Erythroblast (primary cell): Measurements from ENCODE around the gene PEX6.
A peak's percentile ranks its signal among the peaks of the same experiment; 100 is the strongest.

ENCODE experiments used
- DNase-seq, 2 experiments: peaks; one replicate each; lab custom pipeline; 2025; lab: John Stamatoyannopoulos, UW
- GATA1 ChIP-seq: IDR thresholded peaks from 2 replicates; pipeline ENCODE4 v1.6.1; 2011; ENCODE audit warnings: low read depth, mild to moderate bottlenecking, control low read depth, low read length, moderate library complexity
- POLR2A ChIP-seq: IDR thresholded peaks from 2 replicates; pipeline ENCODE4 v1.6.1; 2011; ENCODE audit warnings: mild to moderate bottlenecking, low read length

Gene PEX6

GRCh38 chr6:42940493-42941045 is 38.4 kb downstream of the PEX6 start:
- TF ChIP-seq POLR2A (no peak), GATA1 (no peak)

GRCh38 chr6:42939810-42940167 is 39.2 kb downstream of the PEX6 start:
- TF ChIP-seq GATA1 (no peak), POLR2A (no peak)
- no peak for DNase-seq

More at GRCh38 chr6:42940493-42941045, 38.4 kb downstream of the PEX6 start:
- no peak for DNase-seq

- TF ChIP-seq POLR2A = no peak
- TF ChIP-seq GATA1 = no peak
- no peak for DNase-seq
Measured at GRCh38 chr6:42938987-42939809, 39.8 kb downstream of the PEX6 start.

GRCh38 chr6:42938428-42938796 is 40.6 kb downstream of the PEX6 start:
- DNase-seq = no peak
- TF ChIP-seq POLR2A = no peak
- TF ChIP-seq GATA1 = no peak

GRCh38 chr6:42937548-42938427 is 41.2 kb downstream of the PEX6 start:
- TF ChIP-seq POLR2A (no peak), GATA1 (no peak)

GRCh38 chr6:42936398-42936797 is 42.6 kb downstream of the PEX6 start:
- no peak for DNase-seq
- TF ChIP-seq POLR2A (no peak), GATA1 (no peak)

More at GRCh38 chr6:42937548-42938427, 41.2 kb downstream of the PEX6 start:
- DNase-seq = no peak

- no peak for DNase-seq
Measured at GRCh38 chr6:42935322-42935721, 43.7 kb downstream of the PEX6 start.

GRCh38 chr6:42933205-42933604 is 45.8 kb downstream of the PEX6 start:
- DNase-seq = no peak
- TF ChIP-seq POLR2A (no peak), GATA1 (no peak)

More at GRCh38 chr6:42935322-42935721, 43.7 kb downstream of the PEX6 start:
- TF ChIP-seq POLR2A (no peak), GATA1 (no peak)

- no peak for DNase-seq
- TF ChIP-seq POLR2A (no peak), GATA1 (no peak)
Measured at GRCh38 chr6:42932412-42932811, 46.6 kb downstream of the PEX6 start.

GRCh38 chr6:42929821-42930360 is 49.1 kb downstream of the PEX6 start:
- DNase-seq = peak in 1 of 2 experiments; percentile 69
- TF ChIP-seq POLR2A = no peak
- TF ChIP-seq GATA1 = no peak

GRCh38 chr6:42928986-42929820 is 49.8 kb downstream of the PEX6 start, which contains the start of gene CNPY3:
CNPY3 (plus strand) TSS chr6:42929480; CDS start chr6:42929571, 91 bp downstream.
- TF ChIP-seq POLR2A = peak; percentile 91
- no peak for TF ChIP-seq GATA1
- peak; percentile 97 to 98 for DNase-seq

- TF ChIP-seq GATA1 (no peak), POLR2A (no peak)
- no peak for DNase-seq
Measured at GRCh38 chr6:42925248-42925857, 53.6 kb downstream of the PEX6 start.
